Pancreas (tissue), 10 donors: Measurements from ENCODE around the gene SBK3. TPM values are rescaled to one million over a fixed set of nuclear protein-coding genes. Genes with fewer than 3 reads are reported as not detected.

ENCODE experiments used
- ATAC-seq, 4 donors: fragments of 200-7000 bp; cut with Tn5 transposase; one replicate each; pipeline versions ENCODE4 v1.8.0 to v1.9.1; 2020; ENCODE audit warnings: mild to moderate bottlenecking in 4 of 4, moderate library complexity in 4 of 4
- DNase-seq, 6 donors: peaks; one replicate each; pipeline ENCODE4 v3.0.0-alpha.2; 2020
- FAIRE-seq: peaks from 2 replicates; lab custom pipeline; 2012; peaks lifted over from hg19 to GRCh38; lab: Jason Lieb, UNC
- H3K27ac ChIP-seq, 4 donors: fragments of 200-600 bp; sonication (generic); 1 replicate in 3 of 4; 2 replicates in 1 of 4; pipeline versions ENCODE4 v1.5.0 to v1.8.0; 2020
- H3K27me3 ChIP-seq, 4 donors: fragments of 200-600 bp; one replicate each; pipeline ENCODE4 v1.8.0; 2021
- H3K36me3 ChIP-seq, 3 donors: fragments of 200-600 bp; sonication (generic) in 1 of 3; one replicate each; pipeline versions ENCODE4 v1.5.0 to v1.8.0; 2020 to 2021
- H3K4me1 ChIP-seq, 3 donors: fragments of 200-600 bp; one replicate each; pipeline ENCODE4 v1.8.0; 2021
- H3K4me3 ChIP-seq, 4 donors: fragments of 200-600 bp; sonication (generic) in 2 of 4; one replicate each; pipeline versions ENCODE4 v1.5.0 to v1.8.0; 2020 to 2021
- H3K9me3 ChIP-seq, 4 donors: fragments of 200-600 bp; one replicate each; pipeline ENCODE4 v1.8.0; 2021
- WGBS, 2 donors: extraction: QIAGEN DNeasy Blood & Tissue Kit; methylation state at CpG; one replicate each; pipeline ENCODE4 v1.1.7; 2013; 5-methylcytosine and 5-hydroxymethylcytosine counted together
- intact Hi-C, 3 donors: fragments of 100-400 bp; cut with DNase I; formaldehyde crosslinking; loops; one replicate each; pipeline versions ENCODE4 v1.11.1 to v1.14.2; 2022
- polyA plus RNA-seq, 2 donors: library from polyadenylated mRNA; stranded (reverse); fragments of 200-250 nt; gene quantifications; one replicate each; pipeline ENCODE4 v1.2.3, GENCODE V29; 2013
- total RNA-seq, 6 donors: library from RNA; stranded (reverse); fragmentation: NEBNext Ultra II Directional in 4 of 6; extraction: Animal tissue kit (Norgen Biotek cat#: 25700) in 4 of 6; gene quantifications; one replicate each; pipeline versions ENCODE4 v1.2.1 to v1.2.4, GENCODE V29; 2021 to 2023
- TF ChIP-seq, protein P1 (sequence below), 4 donors: fragments of 200-600 bp; sonication (generic) in 3 of 4; IDR thresholded peaks; one replicate each; pipeline versions ENCODE4 v1.5.0 to v1.8.0; 2021; ENCODE audit warnings: antibody characterized with exemption in 4 of 4
- donor health status: healthy with polysubstance abuse.
- donor health status: DM: no; HTN: no; CAD: no; lungs with moderate emphysema.
- donor health status: DM: no; HTN: no; CAD: no.
- donor health status: control.
- donor health status: control.
- donor health status: Bipolar disorder and iron deficiency.
- donor health status: DM: yes; HTN: yes; CAD: no.
- donor health status: DM: no; HTN: no; CAD: no.
- donor health status: DM: no; HTN: no; CAD: no.
- donor health status: DM: yes; HTN: yes; CAD: no.

The SBK3 gene
- total and polyA plus RNA-seq, 8 donors: 0.11 to 0.28 (median 0.18) TPM; not detected in 4

GRCh38 chr19:55553217-55554182 lies 8.2 kb upstream of the SBK3 start:
- TF ChIP-seq, protein P1, sequence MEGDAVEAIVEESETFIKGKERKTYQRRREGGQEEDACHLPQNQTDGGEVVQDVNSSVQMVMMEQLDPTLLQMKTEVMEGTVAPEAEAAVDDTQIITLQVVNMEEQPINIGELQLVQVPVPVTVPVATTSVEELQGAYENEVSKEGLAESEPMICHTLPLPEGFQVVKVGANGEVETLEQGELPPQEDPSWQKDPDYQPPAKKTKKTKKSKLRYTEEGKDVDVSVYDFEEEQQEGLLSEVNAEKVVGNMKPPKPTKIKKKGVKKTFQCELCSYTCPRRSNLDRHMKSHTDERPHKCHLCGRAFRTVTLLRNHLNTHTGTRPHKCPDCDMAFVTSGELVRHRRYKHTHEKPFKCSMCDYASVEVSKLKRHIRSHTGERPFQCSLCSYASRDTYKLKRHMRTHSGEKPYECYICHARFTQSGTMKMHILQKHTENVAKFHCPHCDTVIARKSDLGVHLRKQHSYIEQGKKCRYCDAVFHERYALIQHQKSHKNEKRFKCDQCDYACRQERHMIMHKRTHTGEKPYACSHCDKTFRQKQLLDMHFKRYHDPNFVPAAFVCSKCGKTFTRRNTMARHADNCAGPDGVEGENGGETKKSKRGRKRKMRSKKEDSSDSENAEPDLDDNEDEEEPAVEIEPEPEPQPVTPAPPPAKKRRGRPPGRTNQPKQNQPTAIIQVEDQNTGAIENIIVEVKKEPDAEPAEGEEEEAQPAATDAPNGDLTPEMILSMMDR (IDR thresholded peaks at IDR 0.05): no peak
- no peak overlapping the region for H3K4me3 ChIP-seq
- FAIRE-seq (no peak), DNase-seq (no peak), ATAC-seq (no peak)
- 45 to 49% methylated on average over 13 of the region's 13 CpGs for WGBS, 2 donors
- H3K9me3 ChIP-seq: no peaks in the 10 kb centered on the region
- H3K27me3 ChIP-seq: no peaks in the 10 kb centered on the region
- no peaks in the 10 kb centered on the region for H3K36me3 ChIP-seq
- no peak overlapping the region for H3K27ac ChIP-seq
- H3K4me1 ChIP-seq: peaks cover 0 to 4% (median 0%) of the 10 kb centered on the region in 3 donors
- intact Hi-C loops: no loop called here

- Histone ChIP-seq H3K4me1 (peaks cover 0 to 4% (median 0%) of the 10 kb centered on the region in 3 donors), H3K9me3 (no peaks in the 10 kb centered on the region)
These were observed 7.3 kb upstream of the SBK3 start for GRCh38 chr19:55552620-55553019.

GRCh38 chr19:55552206-55552605 lies 6.9 kb upstream of the SBK3 start:
- Histone ChIP-seq H3K4me1 (peaks cover 0 to 4% (median 0%) of the 10 kb centered on the region in 3 donors), H3K27me3 (peaks cover 0 to 7% (median 0%) of the 10 kb centered on the region in 4 donors), H3K4me3 (no peak overlapping the region), H3K36me3 (no peaks in the 10 kb centered on the region), H3K27ac (no peak overlapping the region), H3K9me3 (no peaks in the 10 kb centered on the region)
- 48 to 65% methylated on average over 5 of the region's 5 CpGs for WGBS, 2 donors
- intact Hi-C loops: no loop called here
- no peak for FAIRE-seq
- TF ChIP-seq, protein P1 (IDR thresholded peaks at IDR 0.05): no peak
- no peak for ATAC-seq
- no peak for DNase-seq

More at GRCh38 chr19:55552620-55553019, 7.3 kb upstream of the SBK3 start:
- Histone ChIP-seq H3K36me3 (no peaks in the 10 kb centered on the region), H3K27ac (no peak overlapping the region), H3K4me3 (no peak overlapping the region), H3K27me3 (peaks cover 0 to 4% (median 0%) of the 10 kb centered on the region in 4 donors)
- intact Hi-C loops: no loop called here
- WGBS, 2 donors: 40 to 51% methylated on average over 13 of the region's 13 CpGs
- FAIRE-seq: no peak
- no peak for ATAC-seq
- TF ChIP-seq, protein P1 (IDR thresholded peaks at IDR 0.05): no peak
- DNase-seq: no peak

GRCh38 chr19:55550321-55550650 lies 4.9 kb upstream of the SBK3 start:
- ATAC-seq: no peak
- Histone ChIP-seq H3K4me1 (peaks cover 0 to 4% (median 0%) of the 10 kb centered on the region in 3 donors), H3K27ac (no peak overlapping the region), H3K36me3 (no peaks in the 10 kb centered on the region), H3K27me3 (peaks cover 0 to 9% (median 0%) of the 10 kb centered on the region in 4 donors), H3K9me3 (no peaks in the 10 kb centered on the region), H3K4me3 (no peak overlapping the region)
- FAIRE-seq: no peak
- intact Hi-C loops: no loop called here
- DNase-seq: no peak
- TF ChIP-seq, protein P1 (IDR thresholded peaks at IDR 0.05): no peak
- WGBS, 2 donors: 56 to 68% methylated on average over 7 of the region's 7 CpGs
